Stimulated activated CD4-positive, alpha-beta T cell treated with anti-CD3 and anti-CD28 coated beads, Interleukin-1b, Interleukin-23, amount 100 ng/mL, for 1 hour (primary cell): ENCODE measurements around the gene CPS1.

Source experiments
- DNase-seq, 2 donors: peaks; one replicate each; pipeline ENCODE4 v3.0.0-alpha.2; 2020; ENCODE audit warnings: low read depth in 2 of 2

Gene CPS1

DNA sequence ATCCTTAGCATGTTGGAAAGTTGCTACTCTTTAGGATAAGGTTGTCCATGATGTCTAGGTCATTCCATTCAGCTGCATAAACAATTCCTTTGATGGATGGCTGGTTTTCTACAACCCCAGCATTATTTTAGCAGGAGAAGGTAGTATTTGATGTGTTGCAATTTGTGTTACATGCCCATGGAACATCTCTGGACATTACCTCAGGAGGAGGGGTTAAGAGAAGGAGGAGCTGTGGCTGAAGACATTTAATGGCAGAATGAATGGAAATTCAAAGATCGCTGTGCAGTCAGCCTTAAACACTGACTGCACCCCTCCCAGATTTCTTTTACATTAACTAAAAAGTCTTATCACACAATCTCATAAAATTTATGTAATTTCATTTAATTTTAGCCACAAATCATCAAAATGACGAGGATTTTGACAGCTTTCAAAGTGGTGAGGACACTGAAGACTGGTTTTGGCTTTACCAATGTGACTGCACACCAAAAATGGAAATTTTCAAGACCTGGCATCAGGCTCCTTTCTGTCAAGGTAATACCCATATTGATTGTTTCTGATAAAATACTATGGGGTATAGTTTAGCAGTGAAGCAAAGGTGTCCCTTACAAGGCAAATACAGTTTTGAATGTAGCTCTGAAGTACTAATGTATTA, at the start of gene CPS1:
Gene CPS1, plus strand, starts transcription at position 271 of the 652 bp plus-strand sequence. Its CDS starts 135 bp downstream, at position 406.
- no peak for DNase-seq

DNA sequence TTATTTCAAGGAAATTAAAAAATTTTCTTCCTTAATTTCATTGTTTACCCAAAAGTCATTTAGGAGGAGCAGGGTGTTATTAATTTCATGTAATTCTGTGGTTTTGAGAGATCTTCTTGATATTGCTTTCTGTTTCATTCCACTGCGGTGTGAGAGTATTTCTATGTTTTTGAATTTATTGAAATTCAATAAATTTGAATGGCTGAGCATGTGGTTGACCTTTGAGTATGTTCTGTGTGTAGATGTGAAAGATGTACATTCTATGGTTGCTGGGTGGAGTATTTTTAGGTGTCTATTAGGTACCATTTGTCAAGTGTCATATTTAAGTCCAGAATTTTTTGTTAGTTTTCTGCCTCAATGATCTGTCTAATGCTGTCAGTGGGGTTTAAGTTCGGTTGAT, 40.5 kb upstream of the CPS1 start:
- no peak for DNase-seq

DNA sequence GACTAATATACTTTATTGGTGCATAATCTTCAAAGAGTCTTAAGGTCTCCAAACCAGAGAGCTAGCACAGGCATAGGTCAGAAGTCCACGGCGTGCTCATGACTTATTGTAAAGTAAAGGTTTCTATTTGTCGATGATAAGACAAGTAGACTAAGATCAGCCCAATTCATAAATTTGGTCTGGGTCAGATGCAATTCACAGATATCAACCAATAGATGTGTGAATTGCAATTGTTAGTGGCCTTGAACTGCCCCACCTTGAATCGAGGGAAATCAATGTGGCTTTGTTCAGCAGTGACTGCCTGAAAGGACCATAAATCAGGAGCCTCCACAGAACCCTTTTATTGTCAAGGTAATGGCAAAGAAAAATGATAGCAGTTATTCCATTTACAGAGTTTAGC, 39.1 kb upstream of the CPS1 start:
- DNase-seq = no peak

DNA sequence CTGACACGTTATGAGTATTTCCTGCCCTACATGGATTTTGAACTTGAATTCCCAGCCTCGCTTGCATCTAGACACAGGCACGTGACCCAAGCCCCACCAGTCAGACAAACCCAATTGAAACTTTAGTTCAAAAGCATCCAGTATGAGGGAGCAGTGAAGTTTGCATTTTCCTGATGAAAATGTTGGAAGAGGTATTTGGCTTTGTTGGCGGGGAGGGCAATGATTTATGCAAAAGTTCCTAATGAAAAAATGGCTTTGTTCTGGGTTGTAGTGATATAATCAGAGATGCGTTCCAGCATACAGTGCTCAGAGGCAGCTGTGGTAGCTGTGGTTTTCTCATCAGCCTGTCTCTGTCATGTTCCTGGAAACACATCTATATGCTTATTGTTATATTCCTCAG, 36.8 kb upstream of the CPS1 start:
- no peak for DNase-seq

DNA sequence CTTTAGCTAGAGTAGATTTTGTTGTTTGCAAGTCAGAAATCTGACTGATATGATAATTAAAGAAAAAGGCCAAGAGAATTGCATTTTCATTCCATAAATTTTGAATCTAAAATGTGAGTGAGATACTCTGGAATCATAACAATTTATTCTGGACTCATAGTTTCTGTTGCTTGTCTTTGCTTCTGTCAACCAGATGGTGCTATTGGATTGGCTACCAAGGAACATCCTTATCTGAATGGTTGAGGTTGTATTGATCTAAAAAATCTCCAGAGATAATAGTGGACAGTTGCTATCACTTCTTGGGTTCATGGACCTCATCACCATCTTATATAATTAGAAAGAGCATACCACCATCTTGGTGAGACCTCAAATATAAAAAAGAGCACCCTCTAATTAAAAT, 34.0 kb upstream of the CPS1 start:
- no peak for DNase-seq

DNA sequence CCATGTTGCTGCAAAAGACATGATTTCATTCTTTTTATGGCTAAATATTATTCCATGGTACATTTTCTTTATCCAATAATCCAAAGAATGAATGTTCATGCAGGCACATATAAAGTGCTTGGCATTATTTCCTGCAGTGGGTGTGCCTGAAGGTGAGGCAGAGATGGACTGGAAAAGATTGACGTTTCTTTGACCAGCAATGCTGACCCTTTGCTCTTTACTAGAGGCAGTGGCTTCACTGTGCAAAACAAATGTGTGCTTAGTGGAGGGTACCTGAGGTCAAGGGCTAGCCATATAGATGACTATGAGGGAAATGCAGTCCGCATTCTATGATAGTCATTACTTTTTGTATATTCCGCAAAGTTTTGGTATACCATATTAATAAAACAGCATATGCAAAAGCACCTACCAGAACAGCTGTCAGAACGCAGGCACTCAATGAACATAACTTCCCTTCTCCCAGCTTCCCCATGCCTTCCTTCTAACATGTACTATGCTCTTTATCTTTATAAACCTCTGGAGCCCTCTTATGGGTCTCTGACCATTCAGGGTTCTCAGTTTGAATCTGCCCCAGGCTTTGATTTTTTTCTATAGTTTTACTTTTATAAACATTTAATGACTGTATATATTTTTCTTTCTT, 32.6 kb upstream of the CPS1 start:
- DNase-seq = no peak

DNA sequence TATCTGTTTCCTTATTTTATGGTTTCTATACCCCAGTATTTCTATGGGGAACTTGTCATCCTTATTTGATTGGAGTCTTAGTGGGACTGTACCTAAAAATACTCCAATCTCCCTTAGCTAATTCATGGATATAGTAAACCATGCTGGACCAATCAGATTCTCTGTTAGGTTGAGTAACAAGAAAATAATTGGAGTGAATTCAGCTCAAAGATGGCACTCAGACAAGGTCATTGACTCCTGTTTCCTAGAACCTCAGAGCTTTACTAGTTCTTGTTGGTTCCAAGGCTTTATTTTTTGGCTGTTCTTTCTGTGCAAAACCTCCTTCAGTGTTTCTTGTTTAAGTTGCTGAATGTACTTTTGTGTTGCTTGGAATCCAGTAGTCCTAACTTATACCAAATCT, 31.9 kb upstream of the CPS1 start:
- DNase-seq = no peak

DNA sequence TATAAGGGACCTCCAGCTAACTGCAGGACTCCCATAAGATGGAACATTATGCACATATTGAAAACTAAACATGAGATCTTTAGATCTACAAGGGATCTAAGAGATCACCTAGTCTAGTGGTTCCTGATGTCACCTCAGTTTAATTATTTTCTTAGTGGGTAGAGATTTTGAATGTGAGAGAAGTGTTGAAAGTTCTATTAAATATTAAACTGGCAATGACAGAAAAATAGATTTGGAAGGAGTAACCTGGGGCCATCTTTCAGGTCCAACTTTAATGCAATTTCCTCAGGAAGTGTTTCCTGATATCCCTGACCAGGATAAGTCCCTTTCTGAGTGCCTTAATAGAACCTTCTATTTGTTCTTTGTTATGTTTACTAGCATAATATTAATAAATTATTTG, 29.1 kb upstream of the CPS1 start:
- no peak for DNase-seq

DNA sequence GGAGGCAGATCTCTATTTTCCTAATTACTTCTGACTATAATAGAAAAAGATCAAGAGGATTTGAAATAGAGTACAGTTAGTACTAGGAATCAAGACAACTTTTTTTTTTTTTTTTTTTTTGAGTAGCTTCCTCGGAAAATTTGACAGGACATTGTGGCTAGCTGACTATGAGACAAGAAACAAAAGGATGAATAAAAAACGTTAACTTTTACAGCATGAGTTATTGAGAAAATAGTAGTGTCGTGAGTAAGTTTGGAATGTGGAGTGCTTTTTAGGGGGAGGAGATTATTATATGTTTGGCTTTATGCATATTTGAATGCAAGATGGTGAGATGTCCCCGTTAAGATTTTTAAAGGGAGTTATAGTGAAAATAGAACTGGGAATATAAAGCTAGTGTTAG, 27.7 kb upstream of the CPS1 start:
- no peak for DNase-seq

DNA sequence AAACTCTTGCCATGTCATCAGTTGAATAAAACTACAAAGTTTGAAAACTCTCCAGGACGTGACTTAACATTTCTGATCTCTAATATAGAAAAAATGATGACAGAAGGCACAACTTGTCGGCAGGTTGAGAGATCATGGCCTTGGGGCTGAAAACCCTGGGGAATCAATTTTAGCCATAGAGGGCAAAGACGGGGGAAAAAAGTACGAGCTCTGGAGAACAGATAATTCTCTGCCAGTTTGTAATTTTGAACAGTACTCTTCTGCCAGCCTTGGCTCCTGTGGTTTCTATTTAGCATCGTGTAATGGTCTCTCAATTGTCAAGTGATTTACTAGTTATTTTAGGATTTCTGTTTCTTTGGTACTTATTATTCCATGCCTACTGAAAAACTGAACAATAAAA, 25.3 kb upstream of the CPS1 start:
- no peak for DNase-seq

DNA sequence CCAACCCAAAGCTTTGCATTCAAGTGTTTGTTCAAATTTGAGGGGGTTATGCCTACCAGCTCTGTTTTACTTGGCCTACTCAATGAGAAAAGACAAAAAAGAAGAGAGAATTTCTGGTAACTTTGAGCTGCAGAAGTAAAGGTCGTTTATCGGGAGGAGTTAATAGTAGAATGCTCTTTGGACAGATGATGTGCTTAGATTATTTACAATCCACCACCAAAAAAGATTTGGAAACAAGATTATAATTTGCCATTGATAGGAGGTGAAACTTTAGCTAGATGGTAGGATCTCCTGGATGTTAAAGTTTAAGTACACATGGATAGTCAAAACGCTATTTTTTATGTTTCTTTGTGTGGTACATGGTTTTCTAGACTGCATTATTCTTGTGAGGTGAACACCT, 24.9 kb upstream of the CPS1 start:
- DNase-seq = no peak

DNA sequence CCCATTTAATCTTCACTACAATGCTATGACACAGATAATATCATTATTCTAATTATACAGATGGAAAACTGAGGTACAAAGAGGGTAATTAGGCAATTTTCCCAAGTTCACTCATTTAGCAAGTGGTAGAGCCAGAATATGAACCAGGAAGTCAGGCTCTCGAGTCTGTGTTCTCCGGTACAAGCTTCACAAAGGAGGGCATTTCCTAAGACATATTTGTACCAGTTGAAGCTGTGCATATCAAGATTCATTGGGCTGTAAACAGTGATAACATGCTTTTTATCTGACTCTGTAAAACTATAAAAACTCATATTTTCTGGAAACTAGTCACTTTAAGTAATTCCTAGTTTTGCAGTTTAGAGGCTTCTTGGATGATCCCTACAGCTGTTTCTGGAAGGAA, 23.0 kb upstream of the CPS1 start:
- no peak for DNase-seq

DNA sequence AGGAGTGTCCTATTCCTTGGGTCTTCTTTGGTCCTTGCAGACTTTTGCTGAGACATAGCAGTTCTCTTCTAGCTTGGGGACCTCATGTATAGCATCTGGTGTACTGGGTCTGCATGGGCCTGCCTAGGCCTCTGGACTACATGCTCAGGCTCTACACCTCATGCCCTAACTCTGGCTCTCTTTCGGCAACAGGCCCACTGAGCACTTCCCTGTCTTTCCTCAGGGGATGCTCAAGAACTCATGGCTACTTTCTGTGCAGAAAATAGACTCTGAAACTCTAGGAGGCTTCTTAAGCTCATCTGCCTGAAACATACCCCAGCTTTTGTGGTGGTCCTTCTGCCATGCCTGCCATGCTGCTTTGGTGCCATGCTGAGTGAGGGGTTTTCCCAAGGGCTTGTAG, 21.5 kb upstream of the CPS1 start:
- DNase-seq = no peak

DNA sequence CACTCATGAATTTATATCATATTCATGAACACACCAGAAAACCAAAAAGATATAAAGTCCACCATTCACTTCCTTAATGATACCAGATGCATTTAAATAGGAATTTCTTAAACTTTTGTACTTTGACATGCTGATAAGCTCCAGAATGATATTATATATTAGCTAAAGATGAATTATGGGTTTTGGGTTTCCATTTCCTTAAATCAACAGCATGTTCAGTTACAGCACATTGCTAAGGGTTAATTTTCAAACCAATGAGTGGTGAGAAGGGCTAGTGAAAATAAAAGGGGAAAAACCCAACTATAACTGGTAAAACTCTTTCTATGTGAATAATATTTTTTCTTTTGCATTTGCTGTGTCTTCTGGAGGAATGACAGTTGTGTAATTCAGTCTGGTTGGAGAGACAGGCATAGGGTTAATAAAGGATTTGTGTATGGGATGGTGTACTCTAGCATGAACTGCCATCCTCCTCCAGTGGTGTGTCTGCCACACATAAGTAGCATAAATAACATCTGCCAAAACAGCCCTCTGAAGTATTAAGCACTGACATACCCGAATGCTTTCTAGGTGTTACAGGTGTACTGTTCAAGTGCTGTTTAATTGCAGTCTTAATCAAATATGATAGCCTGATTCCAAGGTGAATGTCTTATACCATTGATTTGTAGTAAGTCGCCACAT, 19.3 kb upstream of the CPS1 start:
- DNase-seq = no peak

DNA sequence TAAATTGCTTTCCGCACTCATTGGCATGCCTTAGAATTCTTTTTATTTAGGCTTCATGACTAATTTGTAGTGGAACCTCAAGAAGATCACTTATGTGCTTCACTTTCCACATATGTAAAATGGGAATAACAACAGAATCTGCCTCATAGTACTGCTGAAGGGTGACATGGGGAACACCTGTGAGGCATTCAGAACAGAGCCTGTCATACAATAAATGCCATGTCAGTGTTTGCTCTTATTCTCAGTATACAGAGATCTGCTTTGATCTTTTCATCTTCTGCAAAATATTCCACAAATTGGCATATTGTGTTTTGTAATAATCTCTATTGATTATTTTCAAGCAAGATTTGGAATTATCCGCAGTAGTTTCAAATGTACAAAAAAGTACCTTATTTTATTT, 17.4 kb upstream of the CPS1 start:
- DNase-seq = no peak

DNA sequence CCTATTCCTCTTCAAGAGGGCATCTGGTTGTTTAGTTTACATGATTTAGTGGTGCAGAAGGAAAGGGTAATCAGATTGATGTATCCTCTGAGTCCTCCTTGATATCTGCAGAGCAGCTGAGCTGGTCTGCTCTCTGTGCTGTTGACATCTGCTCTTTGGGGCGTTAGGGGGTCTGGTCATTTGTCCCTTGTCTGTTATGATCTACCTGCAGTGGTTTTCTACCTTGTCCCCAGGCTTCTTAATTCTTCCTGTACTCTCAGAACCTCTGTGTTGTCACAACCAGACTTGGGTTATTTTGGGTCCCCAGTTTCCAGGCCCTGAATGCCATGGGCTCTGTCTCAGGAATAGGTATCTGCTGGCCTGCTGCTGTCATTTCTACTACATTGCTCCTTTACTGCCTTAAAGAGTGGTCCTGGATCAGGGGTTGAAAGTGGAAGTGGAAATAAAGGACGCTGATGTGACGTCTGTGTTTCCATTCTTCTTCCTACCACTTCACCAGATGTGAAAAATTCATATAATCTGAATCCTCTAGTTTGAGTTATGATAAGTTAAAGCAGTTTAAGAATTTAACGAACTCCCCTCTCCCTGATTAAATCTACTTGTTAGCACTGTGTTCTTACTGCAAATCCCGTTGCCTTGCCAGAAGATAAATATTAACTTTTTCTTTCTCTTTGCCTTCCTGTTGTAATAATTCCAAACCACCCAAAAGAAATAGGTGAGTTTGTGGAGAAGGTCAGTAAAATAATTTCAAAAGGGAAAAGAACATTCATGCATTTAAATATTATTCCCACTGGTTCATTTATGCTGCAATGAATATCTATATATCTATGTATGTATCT, 16.6 kb upstream of the CPS1 start:
- DNase-seq = no peak

DNA sequence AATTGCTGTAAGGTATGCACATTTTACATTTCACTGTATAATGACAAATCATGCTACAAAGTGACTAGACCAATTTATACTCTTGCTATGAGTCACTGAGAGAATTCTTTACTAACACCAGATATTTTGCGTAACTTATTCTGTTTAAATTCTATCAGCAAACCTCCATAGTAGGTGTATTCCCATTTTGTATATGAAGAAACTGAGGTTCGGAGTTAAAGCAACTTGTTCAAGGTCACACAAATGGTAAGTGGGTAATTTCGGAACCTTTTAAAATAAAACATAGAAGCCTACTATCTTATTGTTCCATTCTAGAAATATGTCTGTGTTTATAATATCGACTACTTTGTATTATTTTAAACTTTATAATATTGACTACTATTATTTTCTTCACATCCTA, 15.9 kb upstream of the CPS1 start:
- DNase-seq = no peak

DNA sequence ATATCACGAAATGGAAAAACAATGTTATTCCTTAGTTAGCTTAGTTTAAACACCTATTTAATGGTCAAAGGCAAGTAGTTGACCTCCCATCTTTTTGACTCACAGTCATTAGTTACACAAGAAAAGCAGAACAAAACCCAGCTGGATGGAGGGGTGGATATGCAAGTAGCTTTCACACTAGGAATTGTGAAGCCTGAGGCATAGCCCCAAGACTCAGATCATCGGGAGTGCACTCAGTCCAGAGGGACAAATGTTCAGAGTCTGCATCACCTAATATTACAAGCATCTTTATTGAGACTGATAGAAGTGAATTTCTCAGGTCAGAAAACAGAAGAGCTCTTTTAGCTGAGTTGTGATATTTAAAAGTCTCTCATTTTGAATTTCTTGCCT, 15.5 kb upstream of the CPS1 start:
- DNase-seq = no peak

DNA sequence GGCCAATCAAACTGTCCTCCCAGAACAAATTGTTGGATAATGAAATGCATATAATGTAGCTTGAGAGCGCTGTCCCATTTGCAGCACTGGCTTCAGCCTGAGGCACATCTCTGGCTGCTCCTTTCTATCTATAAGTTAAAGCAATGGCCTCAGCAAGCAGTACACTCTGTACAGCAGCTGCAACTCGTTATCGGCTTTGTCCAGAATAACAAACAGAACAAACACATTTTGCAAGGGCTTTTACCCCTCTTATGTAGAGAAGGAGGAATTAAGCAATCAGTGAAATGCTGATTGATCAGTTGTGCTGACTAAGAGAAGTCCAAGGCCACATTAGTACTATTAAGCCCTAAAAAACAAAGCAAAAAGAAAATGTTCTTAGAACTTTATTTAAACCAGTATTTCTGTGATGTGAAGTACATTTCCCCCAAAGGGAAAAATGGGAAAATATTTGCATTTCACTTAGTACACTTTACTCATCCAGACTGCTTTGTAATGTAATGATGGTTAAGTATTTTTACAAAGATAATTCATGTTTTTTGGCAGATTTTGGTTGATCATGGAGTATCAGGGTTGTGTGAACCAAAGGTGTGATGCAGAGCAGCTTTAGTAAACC, 15.0 kb upstream of the CPS1 start:
- no peak for DNase-seq

DNA sequence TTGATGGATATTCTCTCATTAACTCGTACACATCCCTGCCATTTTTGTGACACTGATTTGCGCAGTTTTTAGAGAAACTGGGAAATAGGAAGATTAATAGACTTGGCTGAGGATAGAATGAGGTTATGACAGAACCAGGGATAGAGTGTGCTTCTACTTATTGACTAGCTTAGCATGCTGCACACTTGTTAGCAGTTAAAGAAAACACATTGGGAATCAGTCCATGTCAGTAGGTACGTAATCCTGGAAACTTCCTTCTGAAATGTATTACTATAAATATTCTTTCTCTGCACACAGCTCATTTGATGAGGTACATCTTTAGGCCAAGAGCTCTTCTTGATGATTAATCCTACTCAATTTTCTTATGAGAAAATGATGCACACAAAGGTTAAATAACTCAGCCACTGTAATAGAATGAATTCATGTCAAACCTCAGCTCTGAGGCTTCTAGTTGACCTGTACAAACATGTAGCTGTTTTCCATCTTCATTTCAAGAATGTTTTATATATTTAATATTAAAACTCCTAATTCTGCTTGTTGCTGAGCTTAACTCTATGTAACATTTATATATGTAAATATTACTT, 12.3 kb upstream of the CPS1 start:
- no peak for DNase-seq

DNA sequence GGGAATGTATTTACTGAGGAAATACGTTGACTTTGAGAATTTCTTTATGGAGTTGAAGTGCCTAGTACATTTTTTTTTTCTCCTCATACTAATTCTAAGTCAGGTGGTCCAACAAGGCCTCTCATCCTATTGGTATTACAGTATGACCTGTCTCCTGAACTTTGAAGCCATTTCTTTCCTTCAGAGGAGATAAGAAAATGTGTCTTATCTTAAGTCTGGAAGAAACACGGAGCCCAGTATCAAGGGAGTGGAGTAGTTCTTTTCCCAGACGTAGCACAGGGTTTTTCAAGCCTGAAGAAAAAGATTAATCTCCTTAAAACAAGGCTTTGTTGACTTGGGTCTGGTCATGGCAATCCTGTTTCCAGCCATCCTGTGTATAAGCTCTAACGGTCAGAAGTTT, 11.6 kb upstream of the CPS1 start:
- no peak for DNase-seq
